BE2C (cell line): ENCODE results near the gene TUBGCP4.

ENCODE experiments used
- DNase-seq: peaks from one replicate; pipeline ENCODE4 v3.0.0-alpha.2; 2020
- H3K27me3 ChIP-seq: fragments of 250-450 bp; sonication (Bioruptor Pico); 2 replicates; pipeline ENCODE4 v1.5.1; 2020; ENCODE audit warnings: mild to moderate bottlenecking
- H3K36me3 ChIP-seq: fragments of 250-450 bp; sonication (Bioruptor Pico); 2 replicates; pipeline ENCODE4 v1.5.1; 2020; ENCODE audit warnings: mild to moderate bottlenecking
- H3K4me1 ChIP-seq: fragments of 250-450 bp; sonication (Bioruptor Pico); 2 replicates; pipeline ENCODE4 v1.5.1; 2020
- H3K4me3 ChIP-seq: 2 replicates; pipeline ENCODE4 v1.5.1; 2011; ENCODE audit warnings: low read depth, low read length
- H3K9me3 ChIP-seq: fragments of 250-450 bp; sonication (Bioruptor Pico); 2 replicates; pipeline ENCODE4 v1.5.1; 2020
- TF ChIP-seq, protein P1 (sequence below): IDR thresholded peaks from 2 replicates; pipeline ENCODE4 v1.5.1; 2012; ENCODE audit warnings: mild to moderate bottlenecking, low read depth, low read length

TUBGCP4 gene

GRCh38 chr15:43346305-43346704 is 24.6 kb upstream of the TUBGCP4 start:
- H3K4me1 ChIP-seq = no peaks in the 10 kb centered on the region
- TF ChIP-seq, protein P1, sequence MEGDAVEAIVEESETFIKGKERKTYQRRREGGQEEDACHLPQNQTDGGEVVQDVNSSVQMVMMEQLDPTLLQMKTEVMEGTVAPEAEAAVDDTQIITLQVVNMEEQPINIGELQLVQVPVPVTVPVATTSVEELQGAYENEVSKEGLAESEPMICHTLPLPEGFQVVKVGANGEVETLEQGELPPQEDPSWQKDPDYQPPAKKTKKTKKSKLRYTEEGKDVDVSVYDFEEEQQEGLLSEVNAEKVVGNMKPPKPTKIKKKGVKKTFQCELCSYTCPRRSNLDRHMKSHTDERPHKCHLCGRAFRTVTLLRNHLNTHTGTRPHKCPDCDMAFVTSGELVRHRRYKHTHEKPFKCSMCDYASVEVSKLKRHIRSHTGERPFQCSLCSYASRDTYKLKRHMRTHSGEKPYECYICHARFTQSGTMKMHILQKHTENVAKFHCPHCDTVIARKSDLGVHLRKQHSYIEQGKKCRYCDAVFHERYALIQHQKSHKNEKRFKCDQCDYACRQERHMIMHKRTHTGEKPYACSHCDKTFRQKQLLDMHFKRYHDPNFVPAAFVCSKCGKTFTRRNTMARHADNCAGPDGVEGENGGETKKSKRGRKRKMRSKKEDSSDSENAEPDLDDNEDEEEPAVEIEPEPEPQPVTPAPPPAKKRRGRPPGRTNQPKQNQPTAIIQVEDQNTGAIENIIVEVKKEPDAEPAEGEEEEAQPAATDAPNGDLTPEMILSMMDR = 0 out of 2 replicates have a peak, but pooled peaks have one; percentile 17
- no peak overlapping the region for H3K4me3 ChIP-seq
- no peak for DNase-seq
- no peaks in the 10 kb centered on the region for H3K27me3 ChIP-seq
- peaks cover 4% of the 10 kb centered on the region for H3K36me3 ChIP-seq
- H3K9me3 ChIP-seq = no peaks in the 10 kb centered on the region

DNA sequence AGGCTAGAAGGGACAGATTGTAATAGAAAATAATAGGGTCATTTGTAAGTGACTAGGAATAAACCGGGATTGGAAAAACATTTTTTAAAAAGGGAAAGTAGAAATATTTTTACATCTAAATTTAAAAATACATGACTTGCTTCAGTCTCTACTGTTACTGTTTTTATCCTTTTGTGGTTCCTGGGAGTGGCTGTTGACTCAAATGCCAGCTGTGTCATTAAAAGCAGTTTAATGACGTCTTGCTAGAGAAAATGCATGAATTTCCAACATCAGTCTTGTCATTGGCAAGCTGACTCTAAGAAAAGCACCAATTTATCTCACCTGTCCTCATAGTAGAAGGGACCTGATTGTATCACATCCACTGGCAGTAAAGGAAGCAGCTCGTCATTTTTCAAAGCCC is 23.8 kb upstream of the TUBGCP4 start:
- H3K4me1 ChIP-seq = no peaks in the 10 kb centered on the region
- H3K4me3 ChIP-seq = no peak overlapping the region
- no peaks in the 10 kb centered on the region for H3K27me3 ChIP-seq
- no peaks in the 10 kb centered on the region for H3K9me3 ChIP-seq
- TF ChIP-seq, protein P1 = no peak
- no peak for DNase-seq
- H3K36me3 ChIP-seq = peaks cover 7% of the 10 kb centered on the region

GRCh38 chr15:43352693-43353382 is 18.1 kb upstream of the TUBGCP4 start:
- no peaks in the 10 kb centered on the region for H3K4me1 ChIP-seq
- H3K4me3 ChIP-seq = no peak overlapping the region
- TF ChIP-seq, protein P1 = no peak
- no peaks in the 10 kb centered on the region for H3K27me3 ChIP-seq
- peaks cover 7% of the 10 kb centered on the region for H3K36me3 ChIP-seq
- DNase-seq = no peak
- H3K9me3 ChIP-seq = no peaks in the 10 kb centered on the region

DNA sequence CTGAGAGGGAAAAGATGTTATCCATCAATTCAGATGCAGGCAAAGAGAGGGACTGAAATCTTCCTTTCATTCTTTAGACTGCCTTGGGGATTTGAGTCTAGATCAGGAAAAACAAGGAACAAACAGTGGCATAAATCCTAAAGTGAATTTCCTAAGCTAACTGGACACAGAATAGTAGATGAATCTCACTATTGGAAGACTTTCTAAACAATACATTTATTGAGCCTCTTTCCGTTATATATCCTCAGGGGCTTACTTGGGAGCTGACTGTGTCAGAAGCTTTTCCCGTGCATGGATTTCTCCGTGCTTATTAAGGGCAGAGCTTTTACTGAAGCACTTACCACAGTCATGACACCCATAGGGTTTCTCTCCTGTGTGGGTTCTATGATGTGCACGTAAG is 10.1 kb upstream of the TUBGCP4 start:
- Histone ChIP-seq H3K9me3 (peaks cover 11% of the 10 kb centered on the region), H3K4me3 (no peak overlapping the region), H3K4me1 (no peaks in the 10 kb centered on the region), H3K27me3 (no peaks in the 10 kb centered on the region), H3K36me3 (peaks cover 67% of the 10 kb centered on the region)
- DNase-seq = no peak
- TF ChIP-seq, protein P1 = no peak

GRCh38 chr15:43361313-43361903 is 9.5 kb upstream of the TUBGCP4 start:
- no peak for DNase-seq
- peaks cover 73% of the 10 kb centered on the region for H3K36me3 ChIP-seq
- no peak overlapping the region for H3K4me3 ChIP-seq
- H3K9me3 ChIP-seq = peaks cover 11% of the 10 kb centered on the region
- H3K27me3 ChIP-seq = no peaks in the 10 kb centered on the region
- H3K4me1 ChIP-seq = no peaks in the 10 kb centered on the region
- TF ChIP-seq, protein P1 = no peak

DNA sequence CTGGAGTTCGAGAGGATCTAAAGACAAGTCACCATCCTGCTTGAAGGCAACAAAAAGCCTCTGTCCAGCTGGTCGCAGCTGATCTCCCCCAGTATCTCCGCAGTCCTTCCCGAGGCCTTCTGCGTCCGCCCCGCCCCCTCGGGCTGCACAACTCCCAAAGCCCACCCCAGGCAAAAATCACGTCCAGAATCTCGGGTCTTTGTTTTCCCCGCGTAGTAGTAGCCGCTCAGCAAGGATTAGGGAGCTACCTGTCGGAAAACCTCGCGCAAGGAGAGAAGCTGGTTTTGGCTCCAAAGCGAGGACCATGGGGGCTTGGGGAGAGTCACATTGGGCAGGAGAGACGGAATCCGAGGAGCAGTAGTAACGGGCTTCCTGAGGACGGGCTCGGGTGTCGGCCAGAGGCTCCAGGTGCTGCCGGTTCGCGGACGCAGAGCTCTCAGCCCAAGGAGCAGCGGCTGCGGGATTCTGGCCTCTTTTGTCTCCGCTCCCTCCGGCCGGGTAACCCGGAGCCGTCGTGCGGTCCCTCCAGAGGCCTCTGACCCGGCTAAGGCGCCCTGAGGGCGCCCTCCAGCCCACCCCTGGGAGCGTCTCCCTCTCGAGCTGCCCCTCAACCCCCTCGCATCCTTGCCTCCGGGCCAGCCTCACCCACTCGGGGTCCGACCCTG is 459 bp upstream of the TUBGCP4 start:
- no peaks in the 10 kb centered on the region for H3K27me3 ChIP-seq
- 0 out of 2 replicates have a peak, but pooled peaks cover 2% of the 10 kb centered on the region for H3K4me1 ChIP-seq
- H3K36me3 ChIP-seq = peaks cover 32% of the 10 kb centered on the region
- peak; percentile 32 for DNase-seq
- H3K4me3 ChIP-seq = peak overlapping the region; percentile 96
- no peaks in the 10 kb centered on the region for H3K9me3 ChIP-seq
- TF ChIP-seq, protein P1 = no peak
